Esophagus squamous epithelium (tissue), 5 donors: ENCODE measurements around the gene TLE3. TPM values are rescaled to one million over a fixed set of nuclear protein-coding genes. Genes with fewer than 3 reads are reported as not detected.

Experiments used
- DNase-seq: peaks from one replicate; lab custom pipeline; 2025; lab: John Stamatoyannopoulos, UW
- H3K27ac ChIP-seq, 4 donors: fragments of 200-600 bp; sonication (generic); one replicate each; pipeline ENCODE4 v1.5.1; 2016 to 2019; ENCODE audit warnings: mild to moderate bottlenecking in 1 of 4
- H3K27me3 ChIP-seq, 4 donors: fragments of 200-600 bp; sonication (generic); 1 replicate in 3 of 4; 2 replicates in 1 of 4; pipeline versions ENCODE4 v1.5.1 to v1.6.0; 2017 to 2021; ENCODE audit warnings: antibody characterized with exemption in 1 of 4
- H3K36me3 ChIP-seq, 3 donors: fragments of 200-600 bp; sonication (generic); one replicate each; pipeline ENCODE4 v1.5.1; 2016 to 2019
- H3K4me1 ChIP-seq, 3 donors: fragments of 200-600 bp; sonication (generic); one replicate each; pipeline ENCODE4 v1.5.1; 2017 to 2019
- H3K4me3 ChIP-seq, 4 donors: fragments of 200-600 bp; sonication (generic); 1 replicate in 3 of 4; 2 replicates in 1 of 4; pipeline ENCODE4 v1.5.1; 2016 to 2019; ENCODE audit warnings: mild to moderate bottlenecking in 2 of 4, moderate library complexity in 1 of 4
- H3K9me3 ChIP-seq, 3 donors: fragments of 200-600 bp; sonication (generic); one replicate each; pipeline ENCODE4 v1.5.1; 2016 to 2019
- CTCF ChIP-seq, 6 experiments: fragments of 450-650 bp in 4 of 6; fragments of 200-600 bp in 2 of 6; sonication (generic) in 2 of 6; IDR thresholded peaks; one replicate each; pipeline ENCODE4 v1.5.1; 2016 to 2019; ENCODE audit warnings: antibody characterized with exemption in 6 of 6, mild to moderate bottlenecking in 4 of 6, moderate library complexity in 4 of 6
- POLR2A ChIP-seq, 4 donors: fragments of 450-650 bp; IDR thresholded peaks; one replicate each; pipeline ENCODE4 v1.6.1; 2017; ENCODE audit warnings: antibody characterized with exemption in 4 of 4, mild to moderate bottlenecking in 4 of 4, moderate library complexity in 3 of 4
- WGBS, 2 donors: methylation state at CpG; one replicate each; pipeline ENCODE4 v1.1.5; 2018; 5-methylcytosine and 5-hydroxymethylcytosine counted together
- intact Hi-C: fragments of 100-400 bp; cut with DNase I; formaldehyde crosslinking; loops from one replicate; pipeline ENCODE4 v1.15.0; 2022
- total RNA-seq, 4 donors: library from RNA; depleted of rRNA; stranded (reverse); fragments of >200 nt; gene quantifications; one replicate each; pipeline ENCODE4 v1.1.0, GENCODE V29; 2016
- donor health status: DM: yes; HTN: yes; CAD: no.

The TLE3 gene
- total RNA-seq, 4 donors from 2014 or later, result 49.6 to 133 (median 64.4) TPM

- intact Hi-C loops, result no loop called here
- Histone ChIP-seq H3K27me3 (peaks cover 0 to 19% (median 0%) of the 10 kb centered on the region in 4 donors), H3K4me3 (no peak overlapping the region), H3K36me3 (no peaks in the 10 kb centered on the region), H3K9me3 (no peaks in the 10 kb centered on the region), H3K27ac (no peak overlapping the region), H3K4me1 (peaks cover 0 to 1% (median 0%) of the 10 kb centered on the region in 3 donors)
- 48 to 49% methylated on average over 4 of the region's 4 CpGs for WGBS, 2 donors
- no peak for DNase-seq
- TF ChIP-seq CTCF (IDR thresholded peaks at IDR 0.05), result no peak
- TF ChIP-seq POLR2A (IDR thresholded peaks at IDR 0.05), result no peak
Measured at GRCh38 chr15:70038730-70039392, 58.9 kb downstream of the TLE3 start.

- H3K4me3 ChIP-seq, result no peak overlapping the region
- intact Hi-C loops, result no loop called here
- H3K27me3 ChIP-seq, result peaks cover 0 to 35% (median 0%) of the 10 kb centered on the region in 4 donors
- WGBS, 2 donors, result 76% methylated on average over 2 of the region's 2 CpGs
- H3K36me3 ChIP-seq, result no peaks in the 10 kb centered on the region
- TF ChIP-seq POLR2A (IDR thresholded peaks at IDR 0.05) (no peak), CTCF (IDR thresholded peaks at IDR 0.05) (no peak)
- no peak overlapping the region for H3K27ac ChIP-seq
- no peaks in the 10 kb centered on the region for H3K9me3 ChIP-seq
- peaks cover 0 to 9% (median 0%) of the 10 kb centered on the region in 3 donors for H3K4me1 ChIP-seq
- no peak for DNase-seq
Measured at GRCh38 chr15:70037292-70037640, 60.5 kb downstream of the TLE3 start.

- no peak overlapping the region for H3K27ac ChIP-seq
- H3K4me1 ChIP-seq, result peaks cover 0 to 9% (median 0%) of the 10 kb centered on the region in 3 donors
- 70 to 77% methylated on average over 5 of the region's 5 CpGs for WGBS, 2 donors
Measured at GRCh38 chr15:70036585-70037291, 61.0 kb downstream of the TLE3 start.

GRCh38 chr15:70035719-70036077, 62.0 kb downstream of the TLE3 start:
- no peak overlapping the region for H3K27ac ChIP-seq
- DNase-seq, result no peak
- TF ChIP-seq POLR2A (IDR thresholded peaks at IDR 0.05) (no peak), CTCF (IDR thresholded peaks at IDR 0.05) (no peak)
- H3K4me3 ChIP-seq, result no peak overlapping the region
- peaks cover 0 to 9% (median 0%) of the 10 kb centered on the region in 3 donors for H3K4me1 ChIP-seq
- no peaks in the 10 kb centered on the region for H3K36me3 ChIP-seq
- no peaks in the 10 kb centered on the region for H3K9me3 ChIP-seq
- peaks cover 0 to 51% (median 0%) of the 10 kb centered on the region in 4 donors for H3K27me3 ChIP-seq
- intact Hi-C loops, result no loop called here
- WGBS, 2 donors, result 51 to 80% methylated on average over 5 of the region's 6 CpGs

More at GRCh38 chr15:70036585-70037291, 61.0 kb downstream of the TLE3 start:
- intact Hi-C loops, result no loop called here
- no peaks in the 10 kb centered on the region for H3K36me3 ChIP-seq
- H3K9me3 ChIP-seq, result no peaks in the 10 kb centered on the region
- no peak for DNase-seq
- peaks cover 0 to 40% (median 0%) of the 10 kb centered on the region in 4 donors for H3K27me3 ChIP-seq
- TF ChIP-seq POLR2A (IDR thresholded peaks at IDR 0.05), result no peak
- TF ChIP-seq CTCF (IDR thresholded peaks at IDR 0.05), result no peak
- H3K4me3 ChIP-seq, result no peak overlapping the region

- H3K4me3 ChIP-seq, result no peak overlapping the region
- H3K9me3 ChIP-seq, result no peaks in the 10 kb centered on the region
- peaks cover 0 to 9% (median 0%) of the 10 kb centered on the region in 3 donors for H3K4me1 ChIP-seq
- no peaks in the 10 kb centered on the region for H3K36me3 ChIP-seq
- intact Hi-C loops, result no loop called here
- no peak for TF ChIP-seq CTCF (IDR thresholded peaks at IDR 0.05)
- no peak for TF ChIP-seq POLR2A (IDR thresholded peaks at IDR 0.05)
- WGBS, 2 donors, result 80 to 86% methylated on average over 5 to 6 of the region's 10 CpGs
- H3K27ac ChIP-seq, result no peak overlapping the region
- DNase-seq, result no peak
- peaks cover 0 to 55% (median 0%) of the 10 kb centered on the region in 4 donors for H3K27me3 ChIP-seq
Measured at GRCh38 chr15:70035051-70035718, 62.5 kb downstream of the TLE3 start.
